ENCODE data around the gene DNTT.

DNA sequence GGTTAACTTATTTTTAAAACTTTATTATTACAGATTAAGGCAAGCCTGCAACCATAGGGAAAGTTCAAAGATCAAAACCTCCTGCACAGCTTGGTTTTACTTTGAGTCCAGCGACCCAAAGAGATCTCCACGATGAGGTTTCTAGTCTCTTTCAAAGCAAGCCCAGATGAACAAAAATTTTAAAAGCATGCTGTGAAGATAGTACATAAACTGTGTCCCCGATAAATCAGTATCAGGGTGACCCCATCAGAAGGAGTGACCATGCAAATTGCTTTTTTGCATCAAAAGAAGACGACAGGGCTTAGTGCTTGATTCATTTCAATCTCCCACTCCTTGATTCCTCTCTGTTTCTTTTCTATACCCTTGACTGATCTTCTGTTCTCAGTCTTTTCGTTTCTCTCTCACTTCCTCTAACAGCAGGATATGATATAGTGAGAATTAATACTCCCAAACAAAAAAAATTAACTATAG is 16.0 kb upstream of the DNTT start:
- no peak for TF ChIP-seq CTCF (IDR thresholded peaks at IDR 0.05; ENCODE audit: insufficient read depth, low read length)
- TF ChIP-seq, protein P1, sequence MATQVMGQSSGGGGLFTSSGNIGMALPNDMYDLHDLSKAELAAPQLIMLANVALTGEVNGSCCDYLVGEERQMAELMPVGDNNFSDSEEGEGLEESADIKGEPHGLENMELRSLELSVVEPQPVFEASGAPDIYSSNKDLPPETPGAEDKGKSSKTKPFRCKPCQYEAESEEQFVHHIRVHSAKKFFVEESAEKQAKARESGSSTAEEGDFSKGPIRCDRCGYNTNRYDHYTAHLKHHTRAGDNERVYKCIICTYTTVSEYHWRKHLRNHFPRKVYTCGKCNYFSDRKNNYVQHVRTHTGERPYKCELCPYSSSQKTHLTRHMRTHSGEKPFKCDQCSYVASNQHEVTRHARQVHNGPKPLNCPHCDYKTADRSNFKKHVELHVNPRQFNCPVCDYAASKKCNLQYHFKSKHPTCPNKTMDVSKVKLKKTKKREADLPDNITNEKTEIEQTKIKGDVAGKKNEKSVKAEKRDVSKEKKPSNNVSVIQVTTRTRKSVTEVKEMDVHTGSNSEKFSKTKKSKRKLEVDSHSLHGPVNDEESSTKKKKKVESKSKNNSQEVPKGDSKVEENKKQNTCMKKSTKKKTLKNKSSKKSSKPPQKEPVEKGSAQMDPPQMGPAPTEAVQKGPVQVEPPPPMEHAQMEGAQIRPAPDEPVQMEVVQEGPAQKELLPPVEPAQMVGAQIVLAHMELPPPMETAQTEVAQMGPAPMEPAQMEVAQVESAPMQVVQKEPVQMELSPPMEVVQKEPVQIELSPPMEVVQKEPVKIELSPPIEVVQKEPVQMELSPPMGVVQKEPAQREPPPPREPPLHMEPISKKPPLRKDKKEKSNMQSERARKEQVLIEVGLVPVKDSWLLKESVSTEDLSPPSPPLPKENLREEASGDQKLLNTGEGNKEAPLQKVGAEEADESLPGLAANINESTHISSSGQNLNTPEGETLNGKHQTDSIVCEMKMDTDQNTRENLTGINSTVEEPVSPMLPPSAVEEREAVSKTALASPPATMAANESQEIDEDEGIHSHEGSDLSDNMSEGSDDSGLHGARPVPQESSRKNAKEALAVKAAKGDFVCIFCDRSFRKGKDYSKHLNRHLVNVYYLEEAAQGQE (IDR thresholded peaks at IDR 0.05; ENCODE audit: insufficient replicate concordance, low read depth): no peak
- TF ChIP-seq GABPA (IDR thresholded peaks at IDR 0.05; ENCODE audit: low read depth): no peak
- no peak for TF ChIP-seq POLR2AphosphoS5 (IDR thresholded peaks at IDR 0.05; ENCODE audit: low read depth)

All from HL-60 (cell line).